A673 (cell line): ENCODE measurements around the gene STT3B. TPM values are rescaled to one million over a fixed set of nuclear protein-coding genes. Genes with fewer than 3 reads are reported as not detected.

Source experiments
- BruUV-seq: library from RNA; stranded (reverse); fragments of 400-500 nt; replicated peaks from 2 replicates; lab custom pipeline; 2021; lab: Mats Ljungman, UMichigan
- CTCF ChIA-PET: fragments of 300-600 bp; sonication (Branson Sonifier 250); formaldehyde crosslinking; loops from one replicate; lab custom pipeline; 2022; ENCODE audit warnings: antibody characterized with exemption; lab: Charles Lee
- POLR2A ChIA-PET: fragments of 300-600 bp; sonication (Branson Sonifier 250); formaldehyde crosslinking; loops from one replicate; lab custom pipeline; 2022; ENCODE audit warnings: antibody characterized with exemption; ENCODE audit not compliant: low non-redundant PET; lab: Charles Lee
- DNase-seq: peaks from one replicate; pipeline ENCODE4 v3.0.0-alpha.2; 2015; ENCODE audit warnings: low spot score
- H3K27ac ChIP-seq: fragments of 200-600 bp; sonication (generic); 2 replicates; pipeline ENCODE4 v1.5.1; 2016; ENCODE audit warnings: mixed run types, low read depth, mild to moderate bottlenecking, mixed read lengths, antibody characterized with exemption, low read length; ENCODE audit not compliant: poor library complexity, severe bottlenecking
- H3K27me3 ChIP-seq: fragments of 200-600 bp; sonication (generic); replicated peaks from 2 replicates; pipeline ENCODE4 v1.6.1; 2017; ENCODE audit warnings: mixed run types, low read depth, mild to moderate bottlenecking, mixed read lengths, antibody characterized with exemption, low read length; ENCODE audit not compliant: insufficient read depth, poor library complexity
- H3K36me3 ChIP-seq: fragments of 200-600 bp; sonication (generic); 2 replicates; pipeline ENCODE4 v1.6.1; 2016; ENCODE audit warnings: mixed run types, mild to moderate bottlenecking, mixed read lengths, antibody characterized with exemption, low read length; ENCODE audit not compliant: insufficient read depth, poor library complexity, severe bottlenecking
- H3K4me1 ChIP-seq: fragments of 200-600 bp; sonication (generic); 2 replicates; pipeline ENCODE4 v1.6.1; 2017; ENCODE audit warnings: mixed run types, mild to moderate bottlenecking, mixed read lengths, antibody characterized with exemption, low read length; ENCODE audit not compliant: insufficient read depth, poor library complexity, severe bottlenecking
- H3K4me3 ChIP-seq: fragments of 200-600 bp; sonication (generic); 2 replicates; pipeline ENCODE4 v1.5.1; 2016; ENCODE audit warnings: low read depth, mixed run types, mild to moderate bottlenecking, mixed read lengths, low read length; ENCODE audit not compliant: poor library complexity, severe bottlenecking
- H3K9me3 ChIP-seq: fragments of 200-600 bp; sonication (generic); 2 replicates; pipeline ENCODE4 v1.6.1; 2016; ENCODE audit warnings: mixed run types, low read depth, mild to moderate bottlenecking, mixed read lengths, antibody characterized with exemption, low read length; ENCODE audit not compliant: poor library complexity, severe bottlenecking
- CTCF ChIP-seq: fragments of 300-800, 200-600 bp; sonication (generic); conservative IDR thresholded peaks from 2 replicates; pipeline ENCODE4 v1.5.1; 2017; ENCODE audit warnings: low read depth, mild to moderate bottlenecking, antibody characterized with exemption, low read length, moderate library complexity, mixed read lengths
- EZH2 ChIP-seq: fragments of 200-600 bp; sonication (generic); IDR thresholded peaks from 2 replicates; pipeline ENCODE4 v1.6.1; 2017; ENCODE audit warnings: borderline replicate concordance, low read depth, mild to moderate bottlenecking, mixed read lengths, antibody characterized with exemption, low read length; ENCODE audit not compliant: poor library complexity, severe bottlenecking
- intact Hi-C: fragments of 100-400 bp; cut with micrococcal nuclease; formaldehyde crosslinking; loops from one replicate; pipeline ENCODE4 v1.10.0; 2022; ENCODE audit not compliant: unreplicated experiment
- total RNA-seq: library from RNA; stranded (reverse); gene quantifications from 2 replicates; pipeline ENCODE4 v1.2.3, GENCODE V29; 2021

The STT3B gene
- total RNA-seq, 1 experiment from 2014 or later, result 137 TPM

- ChIA-PET POLR2A (no interaction called here), CTCF (no interaction called here)
- H3K4me1 ChIP-seq, result no peaks in the 10 kb centered on the region
- no peaks in the 10 kb centered on the region for H3K9me3 ChIP-seq
- intact Hi-C loops, result no loop called here
- no peak for DNase-seq
- no peaks in the 10 kb centered on the region for H3K27me3 ChIP-seq
- no peak overlapping the region for H3K27ac ChIP-seq
- no peak overlapping the region for H3K4me3 ChIP-seq
- no peaks in the 10 kb centered on the region for H3K36me3 ChIP-seq
- BruUV-seq, result no TSS peak
- no peak for TF ChIP-seq EZH2
- no peak for TF ChIP-seq CTCF
These were observed 17.0 kb upstream of the STT3B start for GRCh38 chr3:31515486-31516284.

- no TSS peak for BruUV-seq
- ChIA-PET CTCF (no interaction called here), POLR2A (no interaction called here)
- no peak overlapping the region for H3K4me3 ChIP-seq
- no peak for TF ChIP-seq CTCF
- no peak for TF ChIP-seq EZH2
- intact Hi-C loops, result no loop called here
- no peaks in the 10 kb centered on the region for H3K4me1 ChIP-seq
- no peaks in the 10 kb centered on the region for H3K27me3 ChIP-seq
- H3K27ac ChIP-seq, result no peak overlapping the region
- DNase-seq, result no peak
- H3K36me3 ChIP-seq, result no peaks in the 10 kb centered on the region
- H3K9me3 ChIP-seq, result no peaks in the 10 kb centered on the region
These were observed 16.0 kb upstream of the STT3B start for GRCh38 chr3:31516757-31517156.

GRCh38 chr3:31521468-31521867, 11.3 kb upstream of the STT3B start:
- ChIA-PET POLR2A (no interaction called here), CTCF (no interaction called here)
- no peak for TF ChIP-seq EZH2
- TF ChIP-seq CTCF, result no peak
- Histone ChIP-seq H3K9me3 (no peaks in the 10 kb centered on the region), H3K4me1 (no peaks in the 10 kb centered on the region), H3K4me3 (no peak overlapping the region), H3K27ac (no peak overlapping the region), H3K27me3 (no peaks in the 10 kb centered on the region), H3K36me3 (no peaks in the 10 kb centered on the region)
- BruUV-seq, result no TSS peak
- intact Hi-C loops, result no loop called here
- DNase-seq, result no peak
